ENCODE data around the gene HSPA4L. TPM values are rescaled to one million over a fixed set of nuclear protein-coding genes. Genes with fewer than 3 reads are reported as not detected.

Gene HSPA4L
- total and polyA plus RNA-seq, 3 donors from 2014 or later, result 53.1 to 151 (median 132) TPM

GRCh38 chr4:127741247-127741646, 40.9 kb upstream of the HSPA4L start:
- 100% methylated on average over 1 of the region's 1 CpG for WGBS, 2 donors

GRCh38 chr4:127747883-127748282, 34.2 kb upstream of the HSPA4L start:
- H3K9me3 ChIP-seq, result no peaks in the 10 kb centered on the region
- intact Hi-C loops (cut with DNase I; ENCODE audit: low total_unique reads), result no loop called here
- H3K4me1 ChIP-seq, result no peaks in the 10 kb centered on the region
- H3K36me3 ChIP-seq (ENCODE audit: low read depth, missing control alignments), result no peaks in the 10 kb centered on the region
- 89 to 91% methylated on average over 4 of the region's 4 CpGs for WGBS, 2 donors
- no peak for TF ChIP-seq CTCF (IDR thresholded peaks at IDR 0.05)
- TF ChIP-seq POLR2A (IDR thresholded peaks at IDR 0.05), result no peak
- H3K4me3 ChIP-seq, result no peak overlapping the region
- no peak for DNase-seq
- H3K27ac ChIP-seq, result no peak overlapping the region
- no peaks in the 10 kb centered on the region for H3K27me3 ChIP-seq

More at GRCh38 chr4:127741247-127741646, 40.9 kb upstream of the HSPA4L start:
- Histone ChIP-seq H3K4me1 (no peaks in the 10 kb centered on the region), H3K9me3 (no peaks in the 10 kb centered on the region), H3K27me3 (no peaks in the 10 kb centered on the region), H3K27ac (no peak overlapping the region), H3K4me3 (no peak overlapping the region), H3K36me3 (ENCODE audit: low read depth, missing control alignments) (no peaks in the 10 kb centered on the region)
- TF ChIP-seq POLR2A (IDR thresholded peaks at IDR 0.05), result no peak
- no peak for TF ChIP-seq CTCF (IDR thresholded peaks at IDR 0.05)
- no peak for DNase-seq
- intact Hi-C loops (cut with DNase I; ENCODE audit: low total_unique reads), result no loop called here

GRCh38 chr4:127748957-127749356, 33.2 kb upstream of the HSPA4L start:
- H3K36me3 ChIP-seq (ENCODE audit: low read depth, missing control alignments), result no peaks in the 10 kb centered on the region
- no peaks in the 10 kb centered on the region for H3K9me3 ChIP-seq
- DNase-seq, result no peak
- H3K4me3 ChIP-seq, result no peak overlapping the region
- WGBS, 2 donors, result 87 to 88% methylated on average over 2 of the region's 2 CpGs
- TF ChIP-seq CTCF (IDR thresholded peaks at IDR 0.05) (no peak), POLR2A (IDR thresholded peaks at IDR 0.05) (no peak)
- intact Hi-C loops (cut with DNase I; ENCODE audit: low total_unique reads), result no loop called here
- H3K27ac ChIP-seq, result no peak overlapping the region
- no peaks in the 10 kb centered on the region for H3K27me3 ChIP-seq
- H3K4me1 ChIP-seq, result no peaks in the 10 kb centered on the region

- WGBS, 2 donors, result 79 to 86% methylated on average over 2 of the region's 2 CpGs
- no peaks in the 10 kb centered on the region for H3K27me3 ChIP-seq
- no peaks in the 10 kb centered on the region for H3K9me3 ChIP-seq
- no peak for DNase-seq
- intact Hi-C loops (cut with DNase I; ENCODE audit: low total_unique reads), result no loop called here
- TF ChIP-seq CTCF (IDR thresholded peaks at IDR 0.05) (no peak), POLR2A (IDR thresholded peaks at IDR 0.05) (no peak)
- no peaks in the 10 kb centered on the region for H3K4me1 ChIP-seq
- no peak overlapping the region for H3K4me3 ChIP-seq
- no peak overlapping the region for H3K27ac ChIP-seq
- H3K36me3 ChIP-seq (ENCODE audit: low read depth, missing control alignments), result no peaks in the 10 kb centered on the region
Measured at GRCh38 chr4:127756906-127757305, 25.2 kb upstream of the HSPA4L start.

DNA sequence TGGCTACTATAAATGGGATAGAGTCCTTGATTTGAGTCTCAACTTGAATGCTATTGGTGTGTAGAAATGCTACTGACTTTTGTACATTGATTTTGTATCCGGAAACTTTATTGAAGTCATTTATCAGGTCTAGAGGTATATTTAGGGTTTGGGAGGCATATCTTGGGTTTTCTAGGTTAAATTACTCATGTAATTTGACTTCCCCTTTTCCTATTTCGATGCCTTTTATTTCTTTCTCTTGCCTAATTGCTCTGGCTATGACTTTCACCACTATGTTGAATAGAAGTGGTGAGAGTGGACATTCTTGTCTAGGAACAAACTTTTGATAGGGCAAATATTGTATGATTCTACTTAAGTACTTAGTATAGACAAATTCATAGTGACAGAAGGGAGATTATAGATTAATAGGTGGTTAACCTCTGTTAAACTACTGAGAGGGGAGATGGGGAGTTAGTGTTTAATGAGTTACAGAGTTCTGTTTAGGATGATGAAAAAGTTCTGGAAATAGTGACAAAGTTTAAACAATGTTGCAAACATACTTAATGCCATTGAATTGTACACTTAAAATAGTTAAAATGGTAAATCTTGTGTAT, 22.8 kb upstream of the HSPA4L start:
- H3K4me3 ChIP-seq, result no peak overlapping the region
- no peaks in the 10 kb centered on the region for H3K27me3 ChIP-seq
- TF ChIP-seq CTCF (IDR thresholded peaks at IDR 0.05), result no peak
- no peak for TF ChIP-seq POLR2A (IDR thresholded peaks at IDR 0.05)
- no peaks in the 10 kb centered on the region for H3K4me1 ChIP-seq
- no peak overlapping the region for H3K27ac ChIP-seq
- 75 to 88% methylated on average over 2 of the region's 2 CpGs for WGBS, 2 donors
- no peak for DNase-seq
- no peaks in the 10 kb centered on the region for H3K36me3 ChIP-seq (ENCODE audit: low read depth, missing control alignments)
- H3K9me3 ChIP-seq, result no peaks in the 10 kb centered on the region
- intact Hi-C loops (cut with DNase I; ENCODE audit: low total_unique reads), result no loop called here
